HepG2 (cell line): ENCODE measurements around the gene SKP2.

Experiments used
- EHMT2 ChIP-seq: fragments of 200-600 bp; sonication (generic); IDR thresholded peaks from 2 replicates; pipeline ENCODE4 v1.7.0; 2017; ENCODE audit warnings: antibody characterized with exemption, low read depth, low read length, borderline replicate concordance
- FOXA1 ChIP-seq, 2 experiments: fragments of 450-650 bp in 1 of 2; sonication (generic) in 1 of 2; formaldehyde crosslinking in 1 of 2; IDR thresholded peaks; 2 replicates each; pipeline versions ENCODE4 v1.4.0 to v1.6.1; 2016 to 2020; ENCODE audit warnings: missing genetic modification reagents in 1 of 2
- FOXP1 ChIP-seq, 2 experiments: fragments of 450-650 bp in 1 of 2; IDR thresholded peaks; 2 replicates each; pipeline ENCODE4 v1.6.1; 2017 to 2018; ENCODE audit warnings: antibody characterized with exemption in 1 of 2
- IRX3 ChIP-seq: sonication (generic); formaldehyde crosslinking; IDR thresholded peaks from 2 replicates; pipeline ENCODE4 v1.8.1; 2023; ENCODE audit warnings: mild to moderate bottlenecking, low read depth, missing genetic modification reagents, borderline replicate concordance
- LCORL ChIP-seq, 2 experiments: fragments of 450-650 bp in 1 of 2; sonication (generic) in 1 of 2; formaldehyde crosslinking in 1 of 2; IDR thresholded peaks; 2 replicates each; pipeline versions ENCODE4 v1.5.0 to v1.6.1; 2017 to 2020; ENCODE audit warnings: antibody characterized with exemption in 1 of 2, missing genetic modification reagents in 1 of 2
- MLXIP ChIP-seq: sonication (generic); formaldehyde crosslinking; IDR thresholded peaks from 2 replicates; pipeline ENCODE4 v1.9.0; 2021; ENCODE audit warnings: missing genetic modification reagents, borderline replicate concordance
- NONO ChIP-seq, 2 experiments: fragments of 450-650 bp in 1 of 2; sonication (generic) in 1 of 2; formaldehyde crosslinking in 1 of 2; IDR thresholded peaks in 1 of 2; conservative IDR thresholded peaks in 1 of 2; 2 replicates each; pipeline versions ENCODE4 v1.6.1 to v1.8.0; 2017 to 2022; ENCODE audit warnings: mild to moderate bottlenecking in 1 of 2, missing genetic modification reagents in 1 of 2, moderate library complexity in 1 of 2
- SP1 ChIP-seq, 2 experiments: fragments of 450-650 bp in 1 of 2; sonication (generic) in 1 of 2; formaldehyde crosslinking in 1 of 2; IDR thresholded peaks; 2 replicates each; pipeline versions ENCODE4 v1.4.0 to v1.6.1; 2016 to 2020; ENCODE audit warnings: missing genetic modification reagents in 1 of 2
- SRF ChIP-seq: IDR thresholded peaks from 2 replicates; pipeline ENCODE4 v1.6.1; 2011; ENCODE audit warnings: mild to moderate bottlenecking, low read depth, low read length, moderate library complexity
- ZNF333 ChIP-seq: sonication (generic); formaldehyde crosslinking; IDR thresholded peaks from 2 replicates; pipeline ENCODE4 v1.4.0; 2020; ENCODE audit warnings: mild to moderate bottlenecking, missing genetic modification reagents, borderline replicate concordance
- ZNF782 ChIP-seq: sonication (generic); formaldehyde crosslinking; IDR thresholded peaks from 2 replicates; pipeline ENCODE4 v1.4.0; 2020; ENCODE audit warnings: missing genetic modification reagents, mild to moderate bottlenecking, borderline replicate concordance
- ZZZ3 ChIP-seq: sonication (generic); formaldehyde crosslinking; IDR thresholded peaks from 2 replicates; pipeline ENCODE4 v1.4.0; 2020; ENCODE audit warnings: missing genetic modification reagents, mild to moderate bottlenecking, borderline replicate concordance
- TF ChIP-seq, protein P1 (sequence below): sonication (generic); formaldehyde crosslinking; IDR thresholded peaks from 2 replicates; pipeline ENCODE4 v1.5.0; 2020; ENCODE audit warnings: mild to moderate bottlenecking, missing genetic modification reagents, moderate library complexity
- TF ChIP-seq, protein P2 (sequence below): sonication (generic); formaldehyde crosslinking; IDR thresholded peaks from 2 replicates; pipeline ENCODE4 v1.4.0; 2020; ENCODE audit warnings: missing genetic modification reagents

DNA sequence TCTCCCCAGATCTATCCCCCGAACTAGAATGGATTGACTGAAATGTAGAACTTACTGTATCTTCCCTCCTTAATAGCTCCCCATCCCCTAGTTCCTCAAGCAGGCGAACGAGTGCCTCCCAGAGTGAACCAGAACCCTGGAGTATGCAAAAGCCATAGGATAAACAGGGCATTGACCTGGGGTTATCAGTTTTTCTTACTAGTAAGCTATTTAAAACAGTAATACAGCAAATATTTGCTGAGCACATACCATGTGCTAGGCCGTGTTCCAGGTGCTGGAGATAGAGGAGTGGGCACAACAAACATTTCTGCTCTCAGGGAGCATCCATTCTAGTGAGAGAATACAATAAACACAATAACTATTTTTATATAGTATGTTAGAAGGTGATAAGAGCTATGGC is 1.8 kb downstream of the SKP2 start:
- TF ChIP-seq LCORL (IDR thresholded peaks at IDR 0.05) (no peak), LCORL (CRISPR knock-in tag; IDR thresholded peaks at IDR 0.05) (no peak), ZNF782 (CRISPR knock-in tag) (no peak), ZZZ3 (no peak), ZNF333 (CRISPR knock-in tag) (no peak), FOXA1 (IDR thresholded peaks at IDR 0.05) (no peak; the same call in 1 of the 2 replicates), FOXA1 (CRISPR knock-in tag; IDR thresholded peaks at IDR 0.05) (peak; percentile 85), SRF (no peak), FOXP1 (IDR thresholded peaks at IDR 0.05) (no peak), FOXP1 (CRISPR knock-in tag; IDR thresholded peaks at IDR 0.05) (peak; percentile 89), IRX3 (CRISPR knock-in tag) (no peak), EHMT2 (no peak), MLXIP (CRISPR knock-in tag) (no peak), SP1 (IDR thresholded peaks at IDR 0.05) (no peak), SP1 (CRISPR knock-in tag; IDR thresholded peaks at IDR 0.05) (no peak), NONO (IDR thresholded peaks at IDR 0.05) (no peak), NONO (CRISPR knock-in tag; conservative IDR thresholded peaks at IDR 0.05) (peak; percentile 51; the same call in 1 of the 2 replicates)
- TF ChIP-seq, protein P1, sequence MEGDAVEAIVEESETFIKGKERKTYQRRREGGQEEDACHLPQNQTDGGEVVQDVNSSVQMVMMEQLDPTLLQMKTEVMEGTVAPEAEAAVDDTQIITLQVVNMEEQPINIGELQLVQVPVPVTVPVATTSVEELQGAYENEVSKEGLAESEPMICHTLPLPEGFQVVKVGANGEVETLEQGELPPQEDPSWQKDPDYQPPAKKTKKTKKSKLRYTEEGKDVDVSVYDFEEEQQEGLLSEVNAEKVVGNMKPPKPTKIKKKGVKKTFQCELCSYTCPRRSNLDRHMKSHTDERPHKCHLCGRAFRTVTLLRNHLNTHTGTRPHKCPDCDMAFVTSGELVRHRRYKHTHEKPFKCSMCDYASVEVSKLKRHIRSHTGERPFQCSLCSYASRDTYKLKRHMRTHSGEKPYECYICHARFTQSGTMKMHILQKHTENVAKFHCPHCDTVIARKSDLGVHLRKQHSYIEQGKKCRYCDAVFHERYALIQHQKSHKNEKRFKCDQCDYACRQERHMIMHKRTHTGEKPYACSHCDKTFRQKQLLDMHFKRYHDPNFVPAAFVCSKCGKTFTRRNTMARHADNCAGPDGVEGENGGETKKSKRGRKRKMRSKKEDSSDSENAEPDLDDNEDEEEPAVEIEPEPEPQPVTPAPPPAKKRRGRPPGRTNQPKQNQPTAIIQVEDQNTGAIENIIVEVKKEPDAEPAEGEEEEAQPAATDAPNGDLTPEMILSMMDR (CRISPR knock-in tag): no peak
- TF ChIP-seq, protein P2, sequence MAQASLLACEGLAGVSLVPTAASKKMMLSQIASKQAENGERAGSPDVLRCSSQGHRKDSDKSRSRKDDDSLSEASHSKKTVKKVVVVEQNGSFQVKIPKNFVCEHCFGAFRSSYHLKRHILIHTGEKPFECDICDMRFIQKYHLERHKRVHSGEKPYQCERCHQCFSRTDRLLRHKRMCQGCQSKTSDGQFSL (CRISPR knock-in tag): no peak
